HepG2 (cell line): ENCODE measurements around the gene CD44. TPM values are rescaled to one million over a fixed set of nuclear protein-coding genes. Genes with fewer than 3 reads are reported as not detected.

Experiments used
- ATAC-seq: fragments of 200-7000 bp; cut with Tn5 transposase; 3 replicates; pipeline ENCODE4 v1.9.1; 2020; ENCODE audit warnings: mild to moderate bottlenecking, moderate library complexity
- BruUV-seq: library from RNA; stranded (reverse); fragments of 400-500 nt; replicated peaks from 2 replicates; lab custom pipeline; 2021; lab: Mats Ljungman, UMichigan
- CTCF ChIA-PET: fragments of 300-600 bp; formaldehyde crosslinking; extraction: SDS; loops from one replicate; lab custom pipeline; 2021; ENCODE audit warnings: low total read pairs, inconsistent platforms, low intra/inter-chr PET ratio; lab: Yijun Ruan, JAX
- POLR2A ChIA-PET: fragments of 350-600 bp; sonication (Branson Sonifier 250); formaldehyde crosslinking; loops from one replicate; lab custom pipeline; 2020; ENCODE audit warnings: antibody characterized with exemption, inconsistent platforms; lab: Yijun Ruan, JAX
- DNase-seq: peaks from one replicate; pipeline ENCODE4 v3.0.0-alpha.2; 2015; ENCODE audit warnings: low spot score
- FAIRE-seq: peaks from 3 replicates; lab custom pipeline; 2011; peaks lifted over from hg19 to GRCh38; lab: Jason Lieb, UNC
- H2AFZ ChIP-seq: one replicate; pipeline ENCODE4 v1.6.1; 2011; ENCODE audit warnings: low read length, inconsistent platforms
- H3K27ac ChIP-seq: fragments of 300-600 bp; 3 replicates; pipeline ENCODE4 v1.8.0; 2011; ENCODE audit warnings: mixed run types, mild to moderate bottlenecking, mixed read lengths, low read length, inconsistent platforms; ENCODE audit not compliant: insufficient read depth; ENCODE audit errors: extremely low read length
- H3K27me3 ChIP-seq, 2 experiments: fragments of 200-600 bp in 1 of 2; 2 replicates in 1 of 2; 3 replicates in 1 of 2; pipeline versions ENCODE4 v1.6.0 to v1.8.0; 2011; ENCODE audit warnings: low read length in 2 of 2, mild to moderate bottlenecking in 2 of 2, moderate library complexity in 2 of 2, inconsistent platforms in 1 of 2; ENCODE audit not compliant: insufficient read depth in 2 of 2, control insufficient read depth in 1 of 2
- H3K36me3 ChIP-seq, 2 experiments: fragments of 200-600 bp in 1 of 2; replicated peaks in 1 of 2; 2 replicates in 1 of 2; 3 replicates in 1 of 2; pipeline versions ENCODE4 v1.5.1 to v1.8.0; 2011; ENCODE audit warnings: low read length in 2 of 2, inconsistent platforms in 1 of 2; ENCODE audit not compliant: insufficient read depth in 2 of 2, control insufficient read depth in 1 of 2
- H3K4me1 ChIP-seq: 2 replicates; pipeline ENCODE4 v1.5.1; 2012; ENCODE audit warnings: low read length, inconsistent platforms; ENCODE audit not compliant: insufficient read depth
- H3K4me2 ChIP-seq: 2 replicates; pipeline ENCODE4 v1.6.0; 2011; ENCODE audit warnings: low read depth, low read length, inconsistent platforms
- H3K4me3 ChIP-seq, 3 experiments: fragments of 200-600 bp in 1 of 3; sonication (generic), shearing (Covaris generic) in 1 of 3; replicated peaks in 1 of 3; 2 replicates each; pipeline ENCODE4 v1.5.1; 2011 to 2016; ENCODE audit warnings: low read length in 3 of 3, inconsistent platforms in 2 of 3, low read depth in 2 of 3, mild to moderate bottlenecking in 2 of 3, control low read depth in 1 of 3, mixed read lengths in 1 of 3; ENCODE audit not compliant: insufficient read depth in 1 of 3
- H3K79me2 ChIP-seq: one replicate; pipeline ENCODE4 v1.6.1; 2011; ENCODE audit warnings: low read length, inconsistent platforms; ENCODE audit not compliant: insufficient read depth
- H3K9ac ChIP-seq: 2 replicates; pipeline ENCODE4 v1.6.0; 2011; ENCODE audit warnings: mild to moderate bottlenecking, low read depth, low read length, inconsistent platforms; ENCODE audit not compliant: insufficient read depth
- H3K9me3 ChIP-seq: 2 replicates; pipeline ENCODE4 v1.5.1; 2012; ENCODE audit warnings: mild to moderate bottlenecking, low read length
- H4K20me1 ChIP-seq: 2 replicates; pipeline ENCODE4 v1.6.0; 2011; ENCODE audit warnings: inconsistent platforms, mild to moderate bottlenecking, low read length, moderate library complexity; ENCODE audit not compliant: insufficient read depth
- BHLHE40 ChIP-seq: IDR thresholded peaks from 2 replicates; pipeline ENCODE4 v1.6.1; 2011; ENCODE audit warnings: low read length, improper control_type of control experiment
- CREB1 ChIP-seq, 2 experiments: fragments of 450-650 bp in 1 of 2; IDR thresholded peaks; 2 replicates each; pipeline ENCODE4 v1.6.1; 2016 to 2017; ENCODE audit warnings: control low read depth in 1 of 2, mild to moderate bottlenecking in 1 of 2, missing compliant biosample characterization in 1 of 2, missing genetic modification characterization in 1 of 2
- FOSL2 ChIP-seq: sonication (generic); formaldehyde crosslinking; IDR thresholded peaks from 2 replicates; pipeline ENCODE4 v1.4.0; 2020; ENCODE audit warnings: missing genetic modification reagents
- SOX6 ChIP-seq, 2 experiments: fragments of 450-650 bp in 1 of 2; sonication (generic) in 1 of 2; formaldehyde crosslinking in 1 of 2; IDR thresholded peaks; 2 replicates each; pipeline versions ENCODE4 v1.4.0 to v1.6.1; 2017 to 2020; ENCODE audit warnings: antibody characterized with exemption in 1 of 2, mild to moderate bottlenecking in 1 of 2, missing genetic modification reagents in 1 of 2
- ZBTB7A ChIP-seq: sonication (generic); formaldehyde crosslinking; IDR thresholded peaks from 2 replicates; pipeline ENCODE4 v1.8.0; 2022; ENCODE audit warnings: mild to moderate bottlenecking, missing genetic modification reagents
- ZNF205 ChIP-seq: IDR thresholded peaks from 2 replicates; pipeline ENCODE4 v1.6.1; 2018; ENCODE audit warnings: missing biosample characterization, missing genetic modification reagents
- ZNF616 ChIP-seq: sonication (generic); formaldehyde crosslinking; IDR thresholded peaks from 2 replicates; pipeline ENCODE4 v1.5.0; 2020; ENCODE audit warnings: low read depth, mild to moderate bottlenecking, missing genetic modification reagents
- WGBS: methylation state at CpG from one replicate; pipeline ENCODE4 v1.1.6; 2017; ENCODE audit warnings: low lambda C conversion rate; 5-methylcytosine and 5-hydroxymethylcytosine counted together
- in situ Hi-C: cut with HindIII; loops from 2 replicates; pipeline ENCODE4 v1.10.0; 2017; ENCODE audit warnings: low pct_unique_long_range_greater_than_20kb; ENCODE audit not compliant: extremely low pct_ligation_motif_present
- intact Hi-C: fragments of 100-400 bp; cut with micrococcal nuclease; formaldehyde crosslinking; loops from one replicate; pipeline ENCODE4 v1.10.0; 2022; ENCODE audit not compliant: unreplicated experiment
- polyA plus RNA-seq, 8 experiments: library from polyadenylated mRNA; depleted of rRNA in 3 of 8; stranded (reverse) in 7 of 8; unstranded in 1 of 8; fragments of >200 nt; fragmentation: Illumina TruSeq in 4 of 8; extraction: Trizol in 4 of 8; gene quantifications; 2 replicates each; pipeline versions ENCODE4 v1.2.1 to v1.2.3, GENCODE V29; 2011 to 2016; ENCODE audit warnings: low read depth in 4 of 8, missing spikeins in 1 of 8, mixed read lengths in 1 of 8; ENCODE audit not compliant: insufficient read depth in 1 of 8
- total RNA-seq, 5 experiments: library from RNA; depleted of rRNA; stranded (reverse); fragments of >200 nt; fragmentation: Illumina TruSeq; extraction: Trizol; gene quantifications; 2 replicates each; pipeline ENCODE4 v1.2.3, GENCODE V29; 2016; ENCODE audit warnings: low read depth in 1 of 5
- TF ChIP-seq, protein P1 (sequence below): sonication (generic); formaldehyde crosslinking; conservative IDR thresholded peaks from 2 replicates; pipeline ENCODE4 v1.5.0; 2020; ENCODE audit warnings: missing genetic modification reagents
- TF ChIP-seq, protein P2 (sequence below): sonication (generic); formaldehyde crosslinking; IDR thresholded peaks from 2 replicates; pipeline ENCODE4 v1.4.0; 2020; ENCODE audit warnings: missing genetic modification reagents, borderline replicate concordance
- TF ChIP-seq, protein P3 (sequence below): sonication (generic); formaldehyde crosslinking; IDR thresholded peaks from 2 replicates; pipeline ENCODE4 v1.4.0; 2020; ENCODE audit warnings: missing genetic modification reagents
- TF ChIP-seq, protein P4 (sequence below): IDR thresholded peaks from 2 replicates; pipeline ENCODE4 v1.4.0; 2020; ENCODE audit warnings: mild to moderate bottlenecking, missing genetic modification reagents

The CD44 gene
- total and polyA plus RNA-seq, 2 of the 13 experiments (the other 11 are each of a cell fraction or from before 2014, with no cell fraction given), result 0.02 to 0.11 TPM

DNA sequence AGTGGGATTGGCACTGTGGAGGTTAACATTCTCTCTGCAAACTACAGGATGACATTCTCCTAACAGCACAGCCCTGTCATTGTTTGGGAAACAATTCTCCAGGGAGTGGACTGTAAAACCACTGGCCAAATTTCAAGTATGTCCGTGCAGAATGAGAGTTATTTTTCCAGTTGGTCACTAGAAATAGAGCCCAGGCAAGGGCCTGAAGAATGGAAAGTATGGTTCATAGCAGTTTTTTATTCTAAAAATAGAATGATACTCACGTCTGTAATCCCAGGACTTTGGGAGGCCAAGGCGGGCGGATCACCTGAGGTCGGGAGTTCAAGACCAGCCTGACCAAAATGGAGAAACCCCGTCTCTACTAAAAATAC, 39.0 kb upstream of the CD44 start:
- H3K36me3 ChIP-seq, result no peaks in the 10 kb centered on the region
- no peak overlapping the region for H3K27ac ChIP-seq
- peaks cover 8% of the 10 kb centered on the region; the same call in 1 of the 2 replicates for H3K4me1 ChIP-seq
- ChIA-PET POLR2A (no interaction called here), CTCF (no interaction called here)
- FAIRE-seq (no peak), DNase-seq (no peak), ATAC-seq (no peak)
- 64% methylated on average over 6 of the region's 6 CpGs for WGBS
- intact Hi-C loops (no loop called here), in situ Hi-C loops (no loop called here)
- no peak overlapping the region for H3K9ac ChIP-seq
- H3K9me3 ChIP-seq, result no peaks in the 10 kb centered on the region
- no peak overlapping the region for H2AFZ ChIP-seq
- H3K27me3 ChIP-seq, result peaks cover 0 to 5% of the 10 kb centered on the region in 2 experiments; a peak in 1 of 5 replicates
- H3K79me2 ChIP-seq, result no peaks in the 10 kb centered on the region
- H3K4me3 ChIP-seq, result no peak overlapping the region
- TF ChIP-seq, protein P1, sequence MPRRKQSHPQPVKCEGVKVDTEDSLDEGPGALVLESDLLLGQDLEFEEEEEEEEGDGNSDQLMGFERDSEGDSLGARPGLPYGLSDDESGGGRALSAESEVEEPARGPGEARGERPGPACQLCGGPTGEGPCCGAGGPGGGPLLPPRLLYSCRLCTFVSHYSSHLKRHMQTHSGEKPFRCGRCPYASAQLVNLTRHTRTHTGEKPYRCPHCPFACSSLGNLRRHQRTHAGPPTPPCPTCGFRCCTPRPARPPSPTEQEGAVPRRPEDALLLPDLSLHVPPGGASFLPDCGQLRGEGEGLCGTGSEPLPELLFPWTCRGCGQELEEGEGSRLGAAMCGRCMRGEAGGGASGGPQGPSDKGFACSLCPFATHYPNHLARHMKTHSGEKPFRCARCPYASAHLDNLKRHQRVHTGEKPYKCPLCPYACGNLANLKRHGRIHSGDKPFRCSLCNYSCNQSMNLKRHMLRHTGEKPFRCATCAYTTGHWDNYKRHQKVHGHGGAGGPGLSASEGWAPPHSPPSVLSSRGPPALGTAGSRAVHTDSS, result no peak
- TF ChIP-seq ZNF205 (CRISPR knock-in tag), result no peak
- no peak for TF ChIP-seq ZNF616 (CRISPR knock-in tag)
- TF ChIP-seq, protein P2, sequence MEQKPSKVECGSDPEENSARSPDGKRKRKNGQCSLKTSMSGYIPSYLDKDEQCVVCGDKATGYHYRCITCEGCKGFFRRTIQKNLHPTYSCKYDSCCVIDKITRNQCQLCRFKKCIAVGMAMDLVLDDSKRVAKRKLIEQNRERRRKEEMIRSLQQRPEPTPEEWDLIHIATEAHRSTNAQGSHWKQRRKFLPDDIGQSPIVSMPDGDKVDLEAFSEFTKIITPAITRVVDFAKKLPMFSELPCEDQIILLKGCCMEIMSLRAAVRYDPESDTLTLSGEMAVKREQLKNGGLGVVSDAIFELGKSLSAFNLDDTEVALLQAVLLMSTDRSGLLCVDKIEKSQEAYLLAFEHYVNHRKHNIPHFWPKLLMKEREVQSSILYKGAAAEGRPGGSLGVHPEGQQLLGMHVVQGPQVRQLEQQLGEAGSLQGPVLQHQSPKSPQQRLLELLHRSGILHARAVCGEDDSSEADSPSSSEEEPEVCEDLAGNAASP (CRISPR knock-in tag), result no peak
- H4K20me1 ChIP-seq, result no peaks in the 10 kb centered on the region
- BruUV-seq, result no TSS peak
- no peak overlapping the region for H3K4me2 ChIP-seq

DNA sequence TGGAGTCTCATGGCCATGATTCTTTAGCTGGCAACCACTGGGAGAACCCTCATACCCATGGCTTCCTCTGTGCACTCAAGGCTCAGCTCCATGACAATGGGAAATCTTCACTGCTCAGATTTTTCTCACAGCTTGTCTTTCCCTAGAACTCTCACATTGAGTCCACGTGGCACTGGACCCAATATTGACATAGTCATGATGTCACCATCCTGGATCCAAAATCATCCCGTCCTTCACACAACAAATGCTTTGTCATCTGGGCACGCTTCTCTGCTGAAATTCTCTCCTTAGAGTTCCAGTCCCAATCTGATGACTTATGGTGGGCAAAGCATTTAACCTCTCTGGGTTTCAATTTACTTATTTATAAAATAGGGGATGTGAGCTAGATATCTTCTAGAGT, 37.7 kb upstream of the CD44 start:
- FAIRE-seq, result no peak
- Histone ChIP-seq H3K9ac (no peak overlapping the region), H2AFZ (no peak overlapping the region), H3K27ac (no peak overlapping the region), H3K4me1 (peaks cover 8% of the 10 kb centered on the region; the same call in 1 of the 2 replicates), H3K4me2 (no peak overlapping the region), H4K20me1 (no peaks in the 10 kb centered on the region), H3K4me3 (no peak overlapping the region), H3K9me3 (no peaks in the 10 kb centered on the region), H3K79me2 (no peaks in the 10 kb centered on the region), H3K27me3 (peaks cover 0 to 5% of the 10 kb centered on the region in 2 experiments; a peak in 1 of 5 replicates), H3K36me3 (no peaks in the 10 kb centered on the region)
- ChIA-PET POLR2A (no interaction called here), CTCF (no interaction called here)
- in situ Hi-C loops, result no loop called here
- peak; percentile 24 for DNase-seq
- WGBS, result 2% methylated on average over 3 of the region's 3 CpGs
- no TSS peak for BruUV-seq
- ATAC-seq, result no peak
- intact Hi-C loops, result no loop called here
- TF ChIP-seq, protein P3, sequence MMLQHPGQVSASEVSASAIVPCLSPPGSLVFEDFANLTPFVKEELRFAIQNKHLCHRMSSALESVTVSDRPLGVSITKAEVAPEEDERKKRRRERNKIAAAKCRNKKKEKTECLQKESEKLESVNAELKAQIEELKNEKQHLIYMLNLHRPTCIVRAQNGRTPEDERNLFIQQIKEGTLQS, result peak; percentile 30; the same call in 1 of the 2 replicates
- TF ChIP-seq ZBTB7A (CRISPR knock-in tag) (no peak), CREB1 (IDR thresholded peaks at IDR 0.05) (peak; percentile 52), CREB1 (CRISPR knock-in tag; IDR thresholded peaks at IDR 0.05) (no peak), BHLHE40 (0 out of 2 replicates have a peak, but pooled peaks have one; percentile 30), FOSL2 (CRISPR knock-in tag) (peak; percentile 64), SOX6 (IDR thresholded peaks at IDR 0.05) (no peak), SOX6 (CRISPR knock-in tag; IDR thresholded peaks at IDR 0.05) (peak; percentile 39; the same call in 1 of the 2 replicates)
- TF ChIP-seq, protein P4, sequence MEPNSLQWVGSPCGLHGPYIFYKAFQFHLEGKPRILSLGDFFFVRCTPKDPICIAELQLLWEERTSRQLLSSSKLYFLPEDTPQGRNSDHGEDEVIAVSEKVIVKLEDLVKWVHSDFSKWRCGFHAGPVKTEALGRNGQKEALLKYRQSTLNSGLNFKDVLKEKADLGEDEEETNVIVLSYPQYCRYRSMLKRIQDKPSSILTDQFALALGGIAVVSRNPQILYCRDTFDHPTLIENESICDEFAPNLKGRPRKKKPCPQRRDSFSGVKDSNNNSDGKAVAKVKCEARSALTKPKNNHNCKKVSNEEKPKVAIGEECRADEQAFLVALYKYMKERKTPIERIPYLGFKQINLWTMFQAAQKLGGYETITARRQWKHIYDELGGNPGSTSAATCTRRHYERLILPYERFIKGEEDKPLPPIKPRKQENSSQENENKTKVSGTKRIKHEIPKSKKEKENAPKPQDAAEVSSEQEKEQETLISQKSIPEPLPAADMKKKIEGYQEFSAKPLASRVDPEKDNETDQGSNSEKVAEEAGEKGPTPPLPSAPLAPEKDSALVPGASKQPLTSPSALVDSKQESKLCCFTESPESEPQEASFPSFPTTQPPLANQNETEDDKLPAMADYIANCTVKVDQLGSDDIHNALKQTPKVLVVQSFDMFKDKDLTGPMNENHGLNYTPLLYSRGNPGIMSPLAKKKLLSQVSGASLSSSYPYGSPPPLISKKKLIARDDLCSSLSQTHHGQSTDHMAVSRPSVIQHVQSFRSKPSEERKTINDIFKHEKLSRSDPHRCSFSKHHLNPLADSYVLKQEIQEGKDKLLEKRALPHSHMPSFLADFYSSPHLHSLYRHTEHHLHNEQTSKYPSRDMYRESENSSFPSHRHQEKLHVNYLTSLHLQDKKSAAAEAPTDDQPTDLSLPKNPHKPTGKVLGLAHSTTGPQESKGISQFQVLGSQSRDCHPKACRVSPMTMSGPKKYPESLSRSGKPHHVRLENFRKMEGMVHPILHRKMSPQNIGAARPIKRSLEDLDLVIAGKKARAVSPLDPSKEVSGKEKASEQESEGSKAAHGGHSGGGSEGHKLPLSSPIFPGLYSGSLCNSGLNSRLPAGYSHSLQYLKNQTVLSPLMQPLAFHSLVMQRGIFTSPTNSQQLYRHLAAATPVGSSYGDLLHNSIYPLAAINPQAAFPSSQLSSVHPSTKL (CRISPR knock-in tag), result peak; percentile 55
